K562 (cell line): ENCODE data around the gene DENND1A. TPM values are rescaled to one million over a fixed set of nuclear protein-coding genes. Genes with fewer than 3 reads are reported as not detected.

Experiments
- ATAC-seq: fragments of 200-7000 bp; cut with Tn5 transposase; 3 replicates; pipeline ENCODE4 v1.9.1; 2020; ENCODE audit warnings: moderate library complexity
- BruUV-seq: library from RNA; stranded (reverse); fragments of 400-500 nt; replicated peaks from 2 replicates; lab custom pipeline; 2021; lab: Mats Ljungman, UMichigan
- CTCF ChIA-PET: fragments of 300-600 bp; formaldehyde crosslinking; extraction: SDS; loops from one replicate; lab custom pipeline; 2021; ENCODE audit warnings: low intra/inter-chr PET ratio; lab: Yijun Ruan, JAX
- POLR2A ChIA-PET: fragments of 300-600, 350-650 bp; sonication (Branson Sonifier 250); formaldehyde crosslinking; extraction: SDS; loops from one replicate; lab custom pipeline; 2021; ENCODE audit warnings: antibody characterized with exemption, inconsistent platforms; lab: Yijun Ruan, JAX
- DNase-seq, 4 experiments: peaks; one replicate each; pipeline versions ENCODE4 v3.0.0 to v3.0.0-alpha.2; 2011 to 2018; ENCODE audit warnings: low spot score in 3 of 4, mixed read lengths in 3 of 4; ENCODE audit errors: extremely low read depth in 1 of 4
- FAIRE-seq: peaks from 2 replicates; lab custom pipeline; 2011; peaks lifted over from hg19 to GRCh38; lab: Jason Lieb, UNC
- H2AFZ ChIP-seq: 2 replicates; pipeline ENCODE4 v1.6.0; 2011; ENCODE audit warnings: low read depth, low read length, control low read depth, inconsistent platforms
- H3K27ac ChIP-seq: fragments of 200-600 bp; 3 replicates; pipeline ENCODE4 v1.8.0; 2011; ENCODE audit warnings: low read depth, mild to moderate bottlenecking, control low read depth, inconsistent platforms, low read length, moderate library complexity, mixed read lengths; ENCODE audit errors: extremely low read depth
- H3K27me3 ChIP-seq, 2 experiments: fragments of 300-600 bp in 1 of 2; 2 replicates in 1 of 2; 3 replicates in 1 of 2; pipeline versions ENCODE4 v1.6.0 to v1.8.0; 2011; ENCODE audit warnings: inconsistent platforms in 2 of 2, low read length in 2 of 2, mild to moderate bottlenecking in 1 of 2, mixed read lengths in 1 of 2, moderate library complexity in 1 of 2; ENCODE audit not compliant: control insufficient read depth in 2 of 2, insufficient read depth in 2 of 2
- H3K36me3 ChIP-seq: fragments of 300-600 bp; 3 replicates; pipeline ENCODE4 v1.8.0; 2011; ENCODE audit warnings: mild to moderate bottlenecking, low read length, inconsistent platforms; ENCODE audit not compliant: control insufficient read depth, insufficient read depth
- H3K4me1 ChIP-seq, 2 experiments: fragments of 200-600 bp in 1 of 2; replicated peaks in 1 of 2; 2 replicates in 1 of 2; 3 replicates in 1 of 2; pipeline versions ENCODE4 v1.5.1 to v1.8.0; 2011; ENCODE audit warnings: inconsistent platforms in 2 of 2, low read length in 2 of 2, mild to moderate bottlenecking in 1 of 2, mixed read lengths in 1 of 2, moderate library complexity in 1 of 2; ENCODE audit not compliant: control insufficient read depth in 2 of 2, insufficient read depth in 2 of 2
- H3K4me2 ChIP-seq: 2 replicates; pipeline ENCODE4 v1.6.1; 2011; ENCODE audit warnings: low read length, control low read depth, inconsistent platforms, mixed read lengths; ENCODE audit not compliant: insufficient read depth
- H3K4me3 ChIP-seq: fragments of 200-600 bp; sonication (generic), shearing (Covaris generic); 2 replicates; pipeline ENCODE4 v1.5.1; 2016; ENCODE audit warnings: control low read depth, inconsistent platforms
- H3K79me2 ChIP-seq: fragments of 200-600 bp; 3 replicates; pipeline ENCODE4 v1.8.0; 2011; ENCODE audit warnings: low read length, inconsistent platforms; ENCODE audit not compliant: control insufficient read depth, insufficient read depth
- H3K9ac ChIP-seq, 2 experiments: 2 replicates each; pipeline versions ENCODE4 v1.6.0 to v1.6.1; 2011; ENCODE audit warnings: low read depth in 2 of 2, low read length in 2 of 2, control low read depth in 1 of 2, inconsistent platforms in 1 of 2, mild to moderate bottlenecking in 1 of 2, mixed read lengths in 1 of 2; ENCODE audit not compliant: insufficient read depth in 1 of 2
- H3K9me1 ChIP-seq: one replicate; pipeline ENCODE4 v1.6.0; 2011; ENCODE audit warnings: inconsistent platforms, mild to moderate bottlenecking, low read length, moderate library complexity; ENCODE audit not compliant: control insufficient read depth, insufficient read depth
- H3K9me3 ChIP-seq: replicated peaks from 2 replicates; pipeline ENCODE4 v1.5.1; 2011; ENCODE audit warnings: low read depth, low read length, inconsistent platforms; ENCODE audit not compliant: control insufficient read depth, insufficient read depth
- H4K20me1 ChIP-seq: replicated peaks from 2 replicates; pipeline ENCODE4 v1.6.1; 2011; ENCODE audit warnings: low read length, inconsistent platforms, mixed read lengths; ENCODE audit not compliant: control insufficient read depth, insufficient read depth
- BRCA1 ChIP-seq, 2 experiments: fragments of 450-650 bp in 1 of 2; sonication (generic) in 1 of 2; formaldehyde crosslinking in 1 of 2; IDR thresholded peaks; 2 replicates each; pipeline versions ENCODE4 v1.5.0 to v1.6.1; 2017 to 2020; ENCODE audit warnings: mild to moderate bottlenecking in 1 of 2, missing genetic modification reagents in 1 of 2
- CTBP1 ChIP-seq: fragments of 450-650 bp; IDR thresholded peaks from 2 replicates; pipeline ENCODE4 v1.6.1; 2016; ENCODE audit warnings: borderline replicate concordance
- DDX20 ChIP-seq: fragments of 450-650 bp; IDR thresholded peaks from 2 replicates; pipeline ENCODE4 v1.6.1; 2016; ENCODE audit warnings: missing genetic modification characterization, low read depth, mild to moderate bottlenecking, missing compliant biosample characterization, moderate library complexity
- FOXJ3 ChIP-seq: sonication (generic); formaldehyde crosslinking; IDR thresholded peaks from 2 replicates; pipeline ENCODE4 v1.4.0; 2020; ENCODE audit warnings: mild to moderate bottlenecking, missing genetic modification reagents
- HDAC3 ChIP-seq: fragments of 450-650 bp; IDR thresholded peaks from 2 replicates; pipeline ENCODE4 v1.6.1; 2018; ENCODE audit warnings: borderline replicate concordance, mild to moderate bottlenecking, moderate library complexity; ENCODE audit not compliant: partially characterized antibody
- MCM5 ChIP-seq: fragments of 450-650 bp; IDR thresholded peaks from 2 replicates; pipeline ENCODE4 v1.6.1; 2016; ENCODE audit warnings: low read depth
- OTX1 ChIP-seq: fragments of 450-650 bp; formaldehyde crosslinking; IDR thresholded peaks from 2 replicates; pipeline ENCODE4 v1.4.0; 2022; ENCODE audit warnings: mild to moderate bottlenecking
- PHF21A ChIP-seq: fragments of 450-650 bp; IDR thresholded peaks from 2 replicates; pipeline ENCODE4 v1.6.1; 2017; ENCODE audit warnings: low read depth, borderline replicate concordance
- RAD21 ChIP-seq, 2 experiments: fragments of 250-450 bp in 1 of 2; fragments of 450-650 bp in 1 of 2; sonication (Bioruptor Pico) in 1 of 2; formaldehyde crosslinking in 1 of 2; IDR thresholded peaks in 1 of 2; conservative IDR thresholded peaks in 1 of 2; 2 replicates each; pipeline versions ENCODE4 v1.4.0 to v1.8.0; 2020 to 2022; ENCODE audit warnings: mild to moderate bottlenecking in 2 of 2, moderate library complexity in 1 of 2
- SMARCA5 ChIP-seq: fragments of 450-650 bp; IDR thresholded peaks from 2 replicates; pipeline ENCODE4 v1.6.1; 2016
- SUPT5H ChIP-seq: fragments of 450-650 bp; IDR thresholded peaks from 2 replicates; pipeline ENCODE4 v1.6.1; 2016
- TAF15 ChIP-seq: fragments of 200-400 bp; formaldehyde crosslinking; IDR thresholded peaks from 2 replicates; pipeline ENCODE4 v1.6.1; 2017; ENCODE audit warnings: mild to moderate bottlenecking, low read depth, low read length, moderate library complexity
- ZNF354B ChIP-seq: fragments of 250-450 bp; sonication (Bioruptor Pico); IDR thresholded peaks from 2 replicates; pipeline ENCODE4 v1.4.0; 2020
- WGBS: fragments of 100-300 bp; shearing (Covaris generic); methylation state at CpG from one replicate; pipeline ENCODE4 v1.1.6; 2016; ENCODE audit warnings: low coverage, mixed read lengths; ENCODE audit not compliant: insufficient coverage; ENCODE audit errors: missing lambda C conversion rate; 5-methylcytosine and 5-hydroxymethylcytosine counted together
- in situ Hi-C: fragments of 300-500 bp; cut with MboI; formaldehyde crosslinking; loops from 4 replicates; pipeline ENCODE4 v1.15.0; 2018; ENCODE audit warnings: inconsistent platforms, mixed read lengths
- intact Hi-C: fragments of 100-400 bp; cut with micrococcal nuclease; formaldehyde crosslinking; loops from 2 replicates; pipeline ENCODE4 v1.14.2; 2022
- polyA plus RNA-seq, 8 experiments: library from polyadenylated mRNA; depleted of rRNA in 4 of 8; stranded (reverse) in 5 of 8; unstranded in 3 of 8; fragments of >200 nt; fragmentation: Nextera tagmentation in 2 of 8; fragmentation: Illumina TruSeq in 1 of 8; extraction: Ambion mirVana in 2 of 8; extraction: Trizol in 1 of 8; gene quantifications; 2 replicates each; pipeline versions ENCODE4 v1.2.1 to v1.2.3, GENCODE V29; 2011 to 2014; ENCODE audit warnings: inconsistent platforms in 1 of 8, missing spikeins in 1 of 8
- total RNA-seq, 7 experiments: library from RNA; depleted of rRNA in 6 of 7; stranded (reverse); fragments of >200 nt in 6 of 7; fragmentation: Illumina TruSeq in 2 of 7; extraction: Trizol in 2 of 7; gene quantifications; 2 replicates each; pipeline versions ENCODE4 v1.2.1 to v1.2.3, GENCODE V29; 2011 to 2021; ENCODE audit warnings: low replicate concordance in 1 of 7
- TF ChIP-seq, protein P1 (sequence below): sonication (generic); formaldehyde crosslinking; IDR thresholded peaks from 2 replicates; pipeline ENCODE4 v1.8.0; 2022; ENCODE audit warnings: mild to moderate bottlenecking, low read depth, missing genetic modification reagents
- TF ChIP-seq, protein P2 (sequence below): fragments of 250-450 bp; sonication (Bioruptor Pico); IDR thresholded peaks from 2 replicates; pipeline ENCODE4 v1.8.0; 2022; ENCODE audit warnings: moderate library complexity, mild to moderate bottlenecking, inconsistent platforms
- TF ChIP-seq, protein P3 (sequence below): sonication (generic); formaldehyde crosslinking; IDR thresholded peaks from 2 replicates; pipeline ENCODE4 v1.4.0; 2020; ENCODE audit warnings: mild to moderate bottlenecking, missing genetic modification reagents

The DENND1A gene
- total and polyA plus RNA-seq, 9 of the 15 experiments (the other 6 are each of a cell fraction or from before 2014, with no cell fraction given): 7.6 to 29.5 (median 15.7) TPM

DNA sequence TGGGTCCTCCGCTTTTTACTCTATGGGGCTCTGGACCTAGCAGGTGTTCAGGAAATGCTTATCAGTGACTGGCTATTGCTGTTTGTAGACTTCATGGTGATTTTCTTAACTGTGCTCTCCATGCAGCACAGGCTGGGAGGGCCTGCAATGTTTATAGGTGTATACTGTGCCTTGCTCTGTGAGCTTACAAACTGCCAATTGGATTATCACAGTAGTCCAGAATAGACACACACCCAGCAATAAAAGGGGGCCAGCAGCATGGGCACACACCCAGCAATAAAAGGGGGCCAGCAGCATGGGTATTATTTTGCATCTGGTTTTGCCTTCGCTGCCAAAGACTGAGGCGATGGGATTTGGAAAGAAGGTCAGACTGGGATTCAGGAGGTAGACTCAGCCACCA is 473.9 kb downstream of the DENND1A start:
- ATAC-seq (no peak), FAIRE-seq (no peak), DNase-seq (no peak)
- H3K9me3 ChIP-seq: no peaks in the 10 kb centered on the region
- H3K9me1 ChIP-seq: no peaks in the 10 kb centered on the region
- no peaks in the 10 kb centered on the region; a peak in 1 of 5 replicates for H3K4me1 ChIP-seq
- ChIA-PET CTCF (no interaction called here), POLR2A (interaction anchor here (0.5 kb wide), 1 partner anchor 779 kb away, joined by 4 read pairs; no protein-coding TSS in a partner anchor)
- no peak for TF ChIP-seq HDAC3
- TF ChIP-seq, protein P1, sequence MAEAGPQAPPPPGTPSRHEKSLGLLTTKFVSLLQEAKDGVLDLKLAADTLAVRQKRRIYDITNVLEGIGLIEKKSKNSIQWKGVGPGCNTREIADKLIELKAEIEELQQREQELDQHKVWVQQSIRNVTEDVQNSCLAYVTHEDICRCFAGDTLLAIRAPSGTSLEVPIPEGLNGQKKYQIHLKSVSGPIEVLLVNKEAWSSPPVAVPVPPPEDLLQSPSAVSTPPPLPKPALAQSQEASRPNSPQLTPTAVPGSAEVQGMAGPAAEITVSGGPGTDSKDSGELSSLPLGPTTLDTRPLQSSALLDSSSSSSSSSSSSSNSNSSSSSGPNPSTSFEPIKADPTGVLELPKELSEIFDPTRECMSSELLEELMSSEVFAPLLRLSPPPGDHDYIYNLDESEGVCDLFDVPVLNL (CRISPR knock-in tag): no peak
- TF ChIP-seq, protein P2, sequence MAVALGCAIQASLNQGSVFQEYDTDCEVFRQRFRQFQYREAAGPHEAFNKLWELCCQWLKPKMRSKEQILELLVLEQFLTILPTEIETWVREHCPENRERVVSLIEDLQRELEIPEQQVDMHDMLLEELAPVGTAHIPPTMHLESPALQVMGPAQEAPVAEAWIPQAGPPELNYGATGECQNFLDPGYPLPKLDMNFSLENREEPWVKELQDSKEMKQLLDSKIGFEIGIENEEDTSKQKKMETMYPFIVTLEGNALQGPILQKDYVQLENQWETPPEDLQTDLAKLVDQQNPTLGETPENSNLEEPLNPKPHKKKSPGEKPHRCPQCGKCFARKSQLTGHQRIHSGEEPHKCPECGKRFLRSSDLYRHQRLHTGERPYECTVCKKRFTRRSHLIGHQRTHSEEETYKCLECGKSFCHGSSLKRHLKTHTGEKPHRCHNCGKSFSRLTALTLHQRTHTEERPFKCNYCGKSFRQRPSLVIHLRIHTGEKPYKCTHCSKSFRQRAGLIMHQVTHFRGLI (CRISPR knock-in tag): no peak
- TF ChIP-seq PHF21A: no peak
- no peak for TF ChIP-seq RAD21 (CRISPR knock-in tag; conservative IDR thresholded peaks at IDR 0.05 in 1 of 2, IDR thresholded peaks at IDR 0.05 in 1 of 2)
- no peak for TF ChIP-seq MCM5
- TF ChIP-seq CTBP1: no peak
- TF ChIP-seq FOXJ3 (CRISPR knock-in tag): no peak
- TF ChIP-seq TAF15: no peak
- TF ChIP-seq, protein P3, sequence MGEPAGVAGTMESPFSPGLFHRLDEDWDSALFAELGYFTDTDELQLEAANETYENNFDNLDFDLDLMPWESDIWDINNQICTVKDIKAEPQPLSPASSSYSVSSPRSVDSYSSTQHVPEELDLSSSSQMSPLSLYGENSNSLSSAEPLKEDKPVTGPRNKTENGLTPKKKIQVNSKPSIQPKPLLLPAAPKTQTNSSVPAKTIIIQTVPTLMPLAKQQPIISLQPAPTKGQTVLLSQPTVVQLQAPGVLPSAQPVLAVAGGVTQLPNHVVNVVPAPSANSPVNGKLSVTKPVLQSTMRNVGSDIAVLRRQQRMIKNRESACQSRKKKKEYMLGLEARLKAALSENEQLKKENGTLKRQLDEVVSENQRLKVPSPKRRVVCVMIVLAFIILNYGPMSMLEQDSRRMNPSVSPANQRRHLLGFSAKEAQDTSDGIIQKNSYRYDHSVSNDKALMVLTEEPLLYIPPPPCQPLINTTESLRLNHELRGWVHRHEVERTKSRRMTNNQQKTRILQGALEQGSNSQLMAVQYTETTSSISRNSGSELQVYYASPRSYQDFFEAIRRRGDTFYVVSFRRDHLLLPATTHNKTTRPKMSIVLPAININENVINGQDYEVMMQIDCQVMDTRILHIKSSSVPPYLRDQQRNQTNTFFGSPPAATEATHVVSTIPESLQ (CRISPR knock-in tag): no peak
- TF ChIP-seq BRCA1 (IDR thresholded peaks at IDR 0.05): no peak
- no peak for TF ChIP-seq BRCA1 (CRISPR knock-in tag; IDR thresholded peaks at IDR 0.05)
- TF ChIP-seq DDX20: no peak
- no peak for TF ChIP-seq SMARCA5
- TF ChIP-seq OTX1: no peak
- no peak for TF ChIP-seq SUPT5H
- no peak for TF ChIP-seq ZNF354B (CRISPR knock-in tag)
- WGBS: 71% methylated on average over 3 of the region's 3 CpGs
- no peaks in the 10 kb centered on the region for H3K79me2 ChIP-seq
- H3K4me3 ChIP-seq: no peak overlapping the region
- H3K27ac ChIP-seq: no peak overlapping the region
- no peak overlapping the region for H3K9ac ChIP-seq
- no peak overlapping the region for H2AFZ ChIP-seq
- H4K20me1 ChIP-seq: 0 out of 2 replicates have a peak, but pooled peaks cover 4% of the 10 kb centered on the region
- no peaks in the 10 kb centered on the region for H3K36me3 ChIP-seq
- no TSS peak for BruUV-seq
- no peak overlapping the region for H3K4me2 ChIP-seq
- intact Hi-C loops (no loop called here), in situ Hi-C loops (no loop called here)
- H3K27me3 ChIP-seq: no peaks in the 10 kb centered on the region
